HepG2 (cell line): ENCODE measurements around the gene NOB1. TPM values are rescaled to one million over a fixed set of nuclear protein-coding genes. Genes with fewer than 3 reads are reported as not detected.

Experiments
- ATAC-seq: fragments of 200-7000 bp; cut with Tn5 transposase; 3 replicates; pipeline ENCODE4 v1.9.1; 2020; ENCODE audit warnings: mild to moderate bottlenecking, moderate library complexity
- BruUV-seq: library from RNA; stranded (reverse); fragments of 400-500 nt; replicated peaks from 2 replicates; lab custom pipeline; 2021; lab: Mats Ljungman, UMichigan
- CTCF ChIA-PET: fragments of 300-600 bp; formaldehyde crosslinking; extraction: SDS; loops from one replicate; lab custom pipeline; 2021; ENCODE audit warnings: low total read pairs, inconsistent platforms, low intra/inter-chr PET ratio; lab: Yijun Ruan, JAX
- POLR2A ChIA-PET: fragments of 350-600 bp; sonication (Branson Sonifier 250); formaldehyde crosslinking; loops from one replicate; lab custom pipeline; 2020; ENCODE audit warnings: antibody characterized with exemption, inconsistent platforms; lab: Yijun Ruan, JAX
- DNase-seq: peaks from one replicate; pipeline ENCODE4 v3.0.0-alpha.2; 2015; ENCODE audit warnings: low spot score
- FAIRE-seq: peaks from 3 replicates; lab custom pipeline; 2011; peaks lifted over from hg19 to GRCh38; lab: Jason Lieb, UNC
- H2AFZ ChIP-seq: one replicate; pipeline ENCODE4 v1.6.1; 2011; ENCODE audit warnings: low read length, inconsistent platforms
- H3K27ac ChIP-seq: fragments of 300-600 bp; 3 replicates; pipeline ENCODE4 v1.8.0; 2011; ENCODE audit warnings: mixed run types, mild to moderate bottlenecking, mixed read lengths, low read length, inconsistent platforms; ENCODE audit not compliant: insufficient read depth; ENCODE audit errors: extremely low read length
- H3K27me3 ChIP-seq, 2 experiments: fragments of 200-600 bp in 1 of 2; 2 replicates in 1 of 2; 3 replicates in 1 of 2; pipeline versions ENCODE4 v1.6.0 to v1.8.0; 2011; ENCODE audit warnings: low read length in 2 of 2, mild to moderate bottlenecking in 2 of 2, moderate library complexity in 2 of 2, inconsistent platforms in 1 of 2; ENCODE audit not compliant: insufficient read depth in 2 of 2, control insufficient read depth in 1 of 2
- H3K36me3 ChIP-seq, 2 experiments: fragments of 200-600 bp in 1 of 2; replicated peaks in 1 of 2; 2 replicates in 1 of 2; 3 replicates in 1 of 2; pipeline versions ENCODE4 v1.5.1 to v1.8.0; 2011; ENCODE audit warnings: low read length in 2 of 2, inconsistent platforms in 1 of 2; ENCODE audit not compliant: insufficient read depth in 2 of 2, control insufficient read depth in 1 of 2
- H3K4me1 ChIP-seq: 2 replicates; pipeline ENCODE4 v1.5.1; 2012; ENCODE audit warnings: low read length, inconsistent platforms; ENCODE audit not compliant: insufficient read depth
- H3K4me2 ChIP-seq: 2 replicates; pipeline ENCODE4 v1.6.0; 2011; ENCODE audit warnings: low read depth, low read length, inconsistent platforms
- H3K4me3 ChIP-seq, 3 experiments: fragments of 200-600 bp in 1 of 3; sonication (generic), shearing (Covaris generic) in 1 of 3; replicated peaks in 1 of 3; 2 replicates each; pipeline ENCODE4 v1.5.1; 2011 to 2016; ENCODE audit warnings: low read length in 3 of 3, inconsistent platforms in 2 of 3, low read depth in 2 of 3, mild to moderate bottlenecking in 2 of 3, control low read depth in 1 of 3, mixed read lengths in 1 of 3; ENCODE audit not compliant: insufficient read depth in 1 of 3
- H3K79me2 ChIP-seq: one replicate; pipeline ENCODE4 v1.6.1; 2011; ENCODE audit warnings: low read length, inconsistent platforms; ENCODE audit not compliant: insufficient read depth
- H3K9ac ChIP-seq: 2 replicates; pipeline ENCODE4 v1.6.0; 2011; ENCODE audit warnings: mild to moderate bottlenecking, low read depth, low read length, inconsistent platforms; ENCODE audit not compliant: insufficient read depth
- H3K9me3 ChIP-seq: 2 replicates; pipeline ENCODE4 v1.5.1; 2012; ENCODE audit warnings: mild to moderate bottlenecking, low read length
- H4K20me1 ChIP-seq: 2 replicates; pipeline ENCODE4 v1.6.0; 2011; ENCODE audit warnings: inconsistent platforms, mild to moderate bottlenecking, low read length, moderate library complexity; ENCODE audit not compliant: insufficient read depth
- AGO2 ChIP-seq: fragments of 200-400 bp; formaldehyde crosslinking; optimal IDR thresholded peaks from 2 replicates; pipeline ENCODE3; 2017; ENCODE audit warnings: mild to moderate bottlenecking, low read depth, low read length, moderate library complexity
- ARID5B ChIP-seq: IDR thresholded peaks from 2 replicates; pipeline ENCODE4 v1.4.0; 2020; ENCODE audit warnings: mild to moderate bottlenecking, missing genetic modification reagents
- DRAP1 ChIP-seq: IDR thresholded peaks from 2 replicates; pipeline ENCODE4 v1.6.1; 2016; ENCODE audit warnings: missing genetic modification reagents, missing compliant biosample characterization
- FOXK1 ChIP-seq: sonication (generic); formaldehyde crosslinking; IDR thresholded peaks from 2 replicates; pipeline ENCODE4 v1.4.0; 2020; ENCODE audit warnings: low read depth, missing genetic modification reagents, borderline replicate concordance
- HBP1 ChIP-seq: IDR thresholded peaks from 2 replicates; pipeline ENCODE4 v1.6.1; 2016; ENCODE audit warnings: low read depth, control low read depth
- HOXA7 ChIP-seq: sonication (generic); formaldehyde crosslinking; IDR thresholded peaks from 2 replicates; pipeline ENCODE4 v1.8.1; 2022; ENCODE audit warnings: mild to moderate bottlenecking, missing genetic modification reagents, moderate library complexity
- POLR2A ChIP-seq, 2 experiments: IDR thresholded peaks; 2 replicates each; pipeline ENCODE4 v1.6.1; 2011; ENCODE audit warnings: low read depth in 2 of 2, low read length in 2 of 2, mild to moderate bottlenecking in 1 of 2, moderate library complexity in 1 of 2; ENCODE audit not compliant: insufficient read depth in 1 of 2
- POLR2G ChIP-seq: fragments of 200-400 bp; formaldehyde crosslinking; IDR thresholded peaks from 2 replicates; pipeline ENCODE4 v1.6.1; 2018; ENCODE audit warnings: mild to moderate bottlenecking, low read depth, low read length, moderate library complexity
- RBM22 ChIP-seq: fragments of 200-400 bp; formaldehyde crosslinking; optimal IDR thresholded peaks from 2 replicates; pipeline ENCODE3; 2017; ENCODE audit warnings: mild to moderate bottlenecking, low read length, moderate library complexity
- ZBTB4 ChIP-seq: sonication (generic); formaldehyde crosslinking; IDR thresholded peaks from 2 replicates; pipeline ENCODE4 v1.4.0; 2020; ENCODE audit warnings: missing genetic modification reagents, mild to moderate bottlenecking, borderline replicate concordance
- ZNF180 ChIP-seq: sonication (generic); formaldehyde crosslinking; IDR thresholded peaks from 2 replicates; pipeline ENCODE4 v1.4.0; 2020; ENCODE audit warnings: low read depth, missing genetic modification reagents, borderline replicate concordance
- ZNF562 ChIP-seq: sonication (generic); formaldehyde crosslinking; IDR thresholded peaks from 2 replicates; pipeline ENCODE4 v1.8.0; 2022; ENCODE audit warnings: missing genetic modification reagents, borderline replicate concordance
- ZNF782 ChIP-seq: sonication (generic); formaldehyde crosslinking; IDR thresholded peaks from 2 replicates; pipeline ENCODE4 v1.4.0; 2020; ENCODE audit warnings: missing genetic modification reagents, mild to moderate bottlenecking, borderline replicate concordance
- WGBS: methylation state at CpG from one replicate; pipeline ENCODE4 v1.1.6; 2017; ENCODE audit warnings: low lambda C conversion rate; 5-methylcytosine and 5-hydroxymethylcytosine counted together
- in situ Hi-C: cut with HindIII; loops from 2 replicates; pipeline ENCODE4 v1.10.0; 2017; ENCODE audit warnings: low pct_unique_long_range_greater_than_20kb; ENCODE audit not compliant: extremely low pct_ligation_motif_present
- intact Hi-C: fragments of 100-400 bp; cut with micrococcal nuclease; formaldehyde crosslinking; loops from one replicate; pipeline ENCODE4 v1.10.0; 2022; ENCODE audit not compliant: unreplicated experiment
- polyA plus RNA-seq, 8 experiments: library from polyadenylated mRNA; depleted of rRNA in 3 of 8; stranded (reverse) in 7 of 8; unstranded in 1 of 8; fragments of >200 nt; fragmentation: Illumina TruSeq in 4 of 8; extraction: Trizol in 4 of 8; gene quantifications; 2 replicates each; pipeline versions ENCODE4 v1.2.1 to v1.2.3, GENCODE V29; 2011 to 2016; ENCODE audit warnings: low read depth in 4 of 8, missing spikeins in 1 of 8, mixed read lengths in 1 of 8; ENCODE audit not compliant: insufficient read depth in 1 of 8
- total RNA-seq, 5 experiments: library from RNA; depleted of rRNA; stranded (reverse); fragments of >200 nt; fragmentation: Illumina TruSeq; extraction: Trizol; gene quantifications; 2 replicates each; pipeline ENCODE4 v1.2.3, GENCODE V29; 2016; ENCODE audit warnings: low read depth in 1 of 5

The NOB1 gene
- total and polyA plus RNA-seq, 2 of the 13 experiments (the other 11 are each of a cell fraction or from before 2014, with no cell fraction given) = 47.1 to 162 TPM

GRCh38 chr16:69712914-69713581, 41.7 kb downstream of the NOB1 start:
- Histone ChIP-seq H4K20me1 (no peaks in the 10 kb centered on the region), H3K9me3 (no peaks in the 10 kb centered on the region), H3K4me1 (0 out of 2 replicates have a peak, but pooled peaks cover 1% of the 10 kb centered on the region), H3K4me3 (no peak overlapping the region), H3K27ac (no peak overlapping the region), H2AFZ (no peak overlapping the region), H3K4me2 (no peak overlapping the region), H3K36me3 (peaks cover 24 to 68% of the 10 kb centered on the region in 2 experiments), H3K27me3 (no peaks in the 10 kb centered on the region), H3K79me2 (no peaks in the 10 kb centered on the region), H3K9ac (no peak overlapping the region)
- DNase-seq (no peak), ATAC-seq (peak; percentile 33), FAIRE-seq (no peak)
- ChIA-PET CTCF (no interaction called here), POLR2A (interaction anchor here (0.8 to 1.0 kb wide), 3 partner anchors 11 to 49 kb away, joined by 3 to 8 read pairs (median 3); partner anchors contain the start of genes NOB1 and WWP2)
- in situ Hi-C loops (loop anchor here (5.0 kb wide), 1 partner anchor 39 kb away; the partner anchor contains the start of gene NOB1), intact Hi-C loops (no loop called here)
- no peak for TF ChIP-seq ZBTB4 (CRISPR knock-in tag)
- no peak for TF ChIP-seq ZNF180 (CRISPR knock-in tag)
- no peak for TF ChIP-seq FOXK1 (CRISPR knock-in tag)
- TF ChIP-seq ZNF562 (CRISPR knock-in tag) = no peak
- TF ChIP-seq POLR2A (IDR thresholded peaks at IDR 0.05; ENCODE audit: insufficient read depth in 1 of 2, low read depth in 2 of 2, low read length in 2 of 2) = peak in 1 of 2 experiments; percentile 34; a peak in 1 of 4 replicates
- peak; percentile 25; the same call in 1 of the 2 replicates for TF ChIP-seq POLR2G
- TF ChIP-seq ARID5B (CRISPR knock-in tag) = no peak
- TF ChIP-seq AGO2 = peak; percentile 27
- TF ChIP-seq HBP1 (CRISPR knock-in tag) = no peak
- TF ChIP-seq HOXA7 (CRISPR knock-in tag) = no peak
- TF ChIP-seq RBM22 = peak; percentile 74
- no peak for TF ChIP-seq ZNF782 (CRISPR knock-in tag)
- TF ChIP-seq DRAP1 (CRISPR knock-in tag) = no peak
- WGBS = 96% methylated on average over 9 of the region's 9 CpGs
- no TSS peak for BruUV-seq
